Keratinocyte (primary cell): ENCODE data around the gene CCDC88A.
"Not testable (repeated sequence)": the region's sequence is repeated elsewhere in the genome, so short reads cannot be mapped to it uniquely, and the experiment has no call there.

Experiments
- EZH2 ChIP-seq: IDR thresholded peaks from one replicate; pipeline ENCODE4 v1.6.1; 2012; ENCODE audit warnings: inconsistent platforms, mild to moderate bottlenecking, low read length, moderate library complexity
- TF ChIP-seq, protein P1 (sequence below), 3 experiments: IDR thresholded peaks in 1 of 3; conservative IDR thresholded peaks in 1 of 3; optimal IDR thresholded peaks in 1 of 3; 2 replicates in 2 of 3; 3 replicates in 1 of 3; pipeline versions ENCODE3 to v1.5.1; 2011; ENCODE audit warnings: low read length in 3 of 3, mild to moderate bottlenecking in 3 of 3, moderate library complexity in 2 of 3, control low read depth in 1 of 3, inconsistent platforms in 1 of 3; ENCODE audit not compliant: insufficient read depth in 2 of 3; ENCODE audit errors: extremely low read depth in 1 of 3

DNA sequence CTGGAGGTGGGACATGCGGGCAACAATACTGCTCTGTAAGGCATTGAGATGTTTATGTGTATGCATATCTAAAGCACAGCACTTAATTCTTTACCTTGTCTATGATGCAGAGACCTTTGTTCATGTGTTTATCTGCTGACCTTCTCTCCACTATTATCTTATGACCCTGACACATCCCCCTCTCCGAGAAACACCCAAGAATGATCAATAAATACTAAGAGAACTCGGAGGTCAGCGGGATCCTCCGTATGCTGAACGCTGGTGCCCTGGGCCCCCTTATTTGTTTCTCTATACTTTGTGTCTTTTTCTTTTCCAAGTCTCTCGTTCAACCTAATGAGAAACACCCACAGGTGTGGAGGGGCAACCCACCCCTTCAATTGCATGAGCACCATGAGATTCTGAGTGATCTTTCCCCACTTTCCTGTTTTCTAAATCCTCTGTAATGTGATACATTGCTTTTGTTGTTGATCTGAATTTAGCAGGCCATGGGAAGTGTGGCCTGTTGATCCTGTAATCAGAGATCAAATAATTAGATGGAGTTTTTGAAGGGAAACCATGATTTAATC lies 139.7 kb downstream of the CCDC88A start:
- TF ChIP-seq, protein P1, sequence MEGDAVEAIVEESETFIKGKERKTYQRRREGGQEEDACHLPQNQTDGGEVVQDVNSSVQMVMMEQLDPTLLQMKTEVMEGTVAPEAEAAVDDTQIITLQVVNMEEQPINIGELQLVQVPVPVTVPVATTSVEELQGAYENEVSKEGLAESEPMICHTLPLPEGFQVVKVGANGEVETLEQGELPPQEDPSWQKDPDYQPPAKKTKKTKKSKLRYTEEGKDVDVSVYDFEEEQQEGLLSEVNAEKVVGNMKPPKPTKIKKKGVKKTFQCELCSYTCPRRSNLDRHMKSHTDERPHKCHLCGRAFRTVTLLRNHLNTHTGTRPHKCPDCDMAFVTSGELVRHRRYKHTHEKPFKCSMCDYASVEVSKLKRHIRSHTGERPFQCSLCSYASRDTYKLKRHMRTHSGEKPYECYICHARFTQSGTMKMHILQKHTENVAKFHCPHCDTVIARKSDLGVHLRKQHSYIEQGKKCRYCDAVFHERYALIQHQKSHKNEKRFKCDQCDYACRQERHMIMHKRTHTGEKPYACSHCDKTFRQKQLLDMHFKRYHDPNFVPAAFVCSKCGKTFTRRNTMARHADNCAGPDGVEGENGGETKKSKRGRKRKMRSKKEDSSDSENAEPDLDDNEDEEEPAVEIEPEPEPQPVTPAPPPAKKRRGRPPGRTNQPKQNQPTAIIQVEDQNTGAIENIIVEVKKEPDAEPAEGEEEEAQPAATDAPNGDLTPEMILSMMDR (optimal IDR thresholded peaks at IDR 0.05 in 1 of 3, IDR thresholded peaks at IDR 0.05 in 1 of 3, conservative IDR thresholded peaks at IDR 0.05 in 1 of 3; ENCODE audit: extremely low read depth in 1 of 3, insufficient read depth in 2 of 3, low read length in 3 of 3), result not testable (repeated sequence)
- not testable (repeated sequence) for TF ChIP-seq EZH2
